IPS-18c (cell line): ENCODE results near the gene LOXL3.
A peak's percentile ranks its signal among the peaks of the same experiment; 100 is the strongest.
"Not testable (repeated sequence)": the region's sequence is repeated elsewhere in the genome, so short reads cannot be mapped to it uniquely, and the experiment has no call there.

ENCODE experiments used
- H3K4me3 ChIP-seq: 2 replicates; pipeline ENCODE4 v1.7.0; 2013; ENCODE audit warnings: low read depth, mild to moderate bottlenecking, low read length, moderate library complexity; ENCODE audit not compliant: insufficient read depth
- H3K9me3 ChIP-seq: one replicate; pipeline ENCODE4 v1.6.1; 2013; ENCODE audit warnings: mild to moderate bottlenecking, low read length, moderate library complexity; ENCODE audit not compliant: control insufficient read depth, insufficient read depth

Gene LOXL3

DNA sequence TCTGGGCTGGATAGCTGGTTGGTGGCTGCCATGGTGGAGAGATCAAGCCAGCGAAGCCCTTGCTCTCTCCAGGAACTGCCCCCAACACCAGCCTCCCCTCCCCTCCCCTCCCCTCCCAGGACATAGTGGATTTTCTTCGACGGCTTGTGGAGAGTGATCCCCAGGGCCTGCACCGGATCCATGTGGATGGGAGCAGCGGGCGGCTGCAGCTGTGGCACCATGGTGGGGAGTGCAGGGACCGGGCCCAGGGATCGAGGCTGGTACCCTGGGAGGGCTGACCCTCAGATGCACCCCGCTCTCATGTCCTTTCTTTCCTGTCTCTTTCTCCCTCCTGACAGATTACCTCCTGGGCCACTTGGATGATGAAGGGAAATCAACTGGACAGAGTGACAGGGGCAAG is 63.8 kb downstream of the LOXL3 start:
- Histone ChIP-seq H3K9me3 (no peaks in the 10 kb centered on the region), H3K4me3 (no peak overlapping the region)

DNA sequence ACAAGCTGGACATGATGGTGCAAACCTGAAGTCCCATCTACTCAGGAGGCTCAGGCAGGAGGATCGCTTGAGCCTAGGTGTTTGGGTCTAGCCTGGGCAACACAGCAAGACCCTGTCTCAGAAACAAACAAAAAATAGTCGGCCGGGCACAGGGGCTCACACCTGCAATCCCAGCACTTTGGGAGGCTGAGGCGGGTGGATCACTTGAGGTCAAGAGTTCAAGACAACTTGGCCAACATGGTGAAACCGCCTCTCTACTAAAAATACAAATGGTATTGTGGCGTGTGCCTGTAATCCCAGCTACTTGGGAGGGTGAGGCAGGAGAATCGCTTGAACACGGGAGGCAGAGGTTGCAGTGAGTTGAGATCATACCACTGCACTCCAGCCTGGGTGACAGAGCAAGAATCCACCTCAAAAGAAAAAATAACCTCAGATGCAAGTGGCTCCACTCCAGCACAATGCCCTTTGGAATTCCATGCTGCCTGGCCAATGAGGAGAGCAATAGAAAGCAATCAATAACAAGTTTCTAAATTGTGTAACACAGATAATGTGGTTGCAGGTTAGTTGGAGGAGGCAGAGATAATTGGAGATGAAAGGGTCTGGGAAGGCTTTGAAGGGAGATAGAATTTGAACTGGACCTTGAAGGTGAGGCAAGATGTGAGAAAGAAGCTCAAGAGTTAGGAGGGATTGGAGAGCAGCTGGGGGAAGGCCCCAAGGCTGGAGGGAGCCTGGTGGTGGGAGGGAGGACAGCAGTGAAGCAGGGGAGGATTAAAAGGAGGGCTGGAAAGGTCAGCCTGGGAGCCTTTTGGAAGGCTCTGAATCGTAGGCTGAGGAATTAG is 64.9 kb downstream of the LOXL3 start:
- no peak overlapping the region for H3K4me3 ChIP-seq

DNA sequence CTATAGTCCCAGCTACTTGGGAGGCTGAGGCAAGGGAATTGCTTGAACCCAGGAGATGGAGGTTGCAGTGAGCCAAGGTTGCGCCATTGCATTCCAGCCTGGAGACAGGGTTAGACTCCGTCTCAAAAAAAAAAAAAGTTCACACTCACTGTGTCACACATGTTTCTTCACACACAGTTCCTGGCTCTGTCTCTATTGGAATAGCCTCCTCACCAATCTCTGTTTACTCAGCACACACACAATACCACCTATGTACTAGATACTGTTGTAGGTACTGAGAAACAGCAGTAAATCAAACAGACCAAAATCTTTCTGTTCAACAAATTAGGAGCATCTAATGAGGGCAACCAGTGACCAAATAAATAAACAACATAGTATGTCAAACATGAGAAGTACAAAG is 67.6 kb downstream of the LOXL3 start:
- Histone ChIP-seq H3K4me3 (no peak overlapping the region), H3K9me3 (no peaks in the 10 kb centered on the region)

More for the DNA sequence above, 64.9 kb downstream of the LOXL3 start:
- no peaks in the 10 kb centered on the region for H3K9me3 ChIP-seq

DNA sequence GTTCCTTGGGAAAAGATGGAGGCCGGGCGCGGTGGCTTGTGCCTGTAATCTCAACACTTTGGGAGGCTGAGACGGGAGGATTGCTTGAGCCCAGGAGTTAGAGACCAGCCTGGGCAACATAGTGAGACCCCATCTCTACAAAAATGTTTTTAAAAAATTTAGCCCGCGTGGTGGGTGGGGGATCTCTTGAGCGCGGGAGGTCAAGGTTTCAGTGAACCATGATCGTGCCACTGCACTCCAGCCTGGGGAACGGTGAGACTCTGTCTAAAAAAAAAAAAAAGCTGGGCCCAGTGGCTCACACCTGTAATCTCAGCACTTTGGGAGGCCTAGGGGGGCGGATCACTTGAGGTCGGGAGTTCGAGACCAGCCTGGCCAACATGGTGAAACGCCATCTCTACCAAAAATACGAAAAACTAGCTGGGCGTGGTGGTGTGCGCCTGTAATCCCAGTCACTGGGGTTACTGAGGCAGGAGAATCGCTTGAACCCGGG is 70.0 kb downstream of the LOXL3 start:
- H3K4me3 ChIP-seq, result peak overlapping the region; percentile 87
- not testable (repeated sequence) for H3K9me3 ChIP-seq

GRCh38 chr2:74482801-74483674 is 70.7 kb downstream of the LOXL3 start, which contains the start of the genes CCDC142 and TTC31:
TSS of gene CCDC142 (minus strand) at chr2:74482998. CDS start at chr2:74482837, 161 bp downstream.
TSS of gene TTC31 (plus strand) at chr2:74483081. CDS start at chr2:74483096, 15 bp downstream.
- H3K9me3 ChIP-seq, result no peaks in the 10 kb centered on the region
- H3K4me3 ChIP-seq, result peak within 1 kb of the TSS; percentile 87
